NCI-H2029 treated with DMSO at 0.1 percent for 48 hours (cell line): ENCODE measurements around the gene PROM1.

Experiments used
- DNase-seq: peaks from one replicate; lab custom pipeline; 2025; lab: John Stamatoyannopoulos, UW

PROM1 gene

GRCh38 chr4:15988222-15988621 is 95.6 kb downstream of the PROM1 start:
- DNase-seq, result no peak

GRCh38 chr4:15986907-15987306 is 96.9 kb downstream of the PROM1 start:
- no peak for DNase-seq

GRCh38 chr4:15983610-15984009 is 100.2 kb downstream of the PROM1 start:
- DNase-seq, result no peak

GRCh38 chr4:15982842-15983524 is 100.8 kb downstream of the PROM1 start:
- DNase-seq, result no peak

GRCh38 chr4:15976456-15977447 is 107.1 kb downstream of the PROM1 start:
- no peak for DNase-seq

GRCh38 chr4:15971068-15971801 is 112.6 kb downstream of the PROM1 start:
- DNase-seq, result no peak

- no peak for DNase-seq
These were observed 115.1 kb downstream of the PROM1 start for GRCh38 chr4:15968551-15969300.

GRCh38 chr4:15965325-15965724 is 118.5 kb downstream of the PROM1 start:
- DNase-seq, result no peak

- DNase-seq, result no peak
These were observed 119.7 kb downstream of the PROM1 start for GRCh38 chr4:15964159-15964558.

- no peak for DNase-seq
These were observed 120.2 kb downstream of the PROM1 start for GRCh38 chr4:15963576-15963975.

- no peak for DNase-seq
These were observed 120.8 kb downstream of the PROM1 start, which contains the start of gene FGFBP2 for GRCh38 chr4:15963001-15963451. FGFBP2 (minus strand) TSS chr4:15963175; CDS start chr4:15963129, 46 bp downstream.

- no peak for DNase-seq
These were observed 121.9 kb downstream of the PROM1 start for GRCh38 chr4:15961781-15962510.

- DNase-seq, result no peak
These were observed 125.3 kb downstream of the PROM1 start for GRCh38 chr4:15958562-15958961.

GRCh38 chr4:15956179-15956850 is 127.5 kb downstream of the PROM1 start:
- DNase-seq, result peak; percentile 71

GRCh38 chr4:15955670-15956069 is 128.2 kb downstream of the PROM1 start:
- no peak for DNase-seq

GRCh38 chr4:15953625-15954024 is 130.2 kb downstream of the PROM1 start:
- DNase-seq, result no peak

GRCh38 chr4:15951781-15952180 is 132.0 kb downstream of the PROM1 start:
- DNase-seq, result no peak

GRCh38 chr4:15948826-15949225 is 135.0 kb downstream of the PROM1 start:
- no peak for DNase-seq

- DNase-seq, result no peak
These were observed 136.1 kb downstream of the PROM1 start for GRCh38 chr4:15947684-15948083.

- no peak for DNase-seq
These were observed 138.3 kb downstream of the PROM1 start for GRCh38 chr4:15945516-15945915.
